GM19193 (cell line): ENCODE data around the gene MRGPRX2.

Experiments used
- POLR2A ChIP-seq: IDR thresholded peaks from 4 replicates; pipeline ENCODE4 v1.6.1; 2011; ENCODE audit not compliant: insufficient read depth, insufficient read length; ENCODE audit errors: extremely low read depth

MRGPRX2 gene

GRCh38 chr11:19079643-19080440, 19.3 kb upstream of the MRGPRX2 start:
- TF ChIP-seq POLR2A: no peak

GRCh38 chr11:19077965-19078364, 17.4 kb upstream of the MRGPRX2 start:
- TF ChIP-seq POLR2A: no peak

GRCh38 chr11:19076744-19077589, 16.4 kb upstream of the MRGPRX2 start:
- no peak for TF ChIP-seq POLR2A

GRCh38 chr11:19075636-19076035, 15.1 kb upstream of the MRGPRX2 start:
- TF ChIP-seq POLR2A: no peak

- TF ChIP-seq POLR2A: no peak
Observed at GRCh38 chr11:19073454-19074415, 13.2 kb upstream of the MRGPRX2 start.

GRCh38 chr11:19072464-19072863, 11.9 kb upstream of the MRGPRX2 start:
- TF ChIP-seq POLR2A: no peak

GRCh38 chr11:19071255-19071654, 10.7 kb upstream of the MRGPRX2 start:
- no peak for TF ChIP-seq POLR2A

- TF ChIP-seq POLR2A: no peak
Observed at GRCh38 chr11:19059833-19060232, 684 bp downstream of the MRGPRX2 start.

- no peak for TF ChIP-seq POLR2A
Observed at GRCh38 chr11:19055905-19056304, 4.6 kb downstream of the MRGPRX2 start.

- no peak for TF ChIP-seq POLR2A
Observed at GRCh38 chr11:19055016-19055415, 5.5 kb downstream of the MRGPRX2 start.

GRCh38 chr11:19053909-19054308, 6.6 kb downstream of the MRGPRX2 start:
- no peak for TF ChIP-seq POLR2A

GRCh38 chr11:19050281-19050680, 10.2 kb downstream of the MRGPRX2 start:
- no peak for TF ChIP-seq POLR2A

GRCh38 chr11:19049351-19049750, 11.2 kb downstream of the MRGPRX2 start:
- no peak for TF ChIP-seq POLR2A

- no peak for TF ChIP-seq POLR2A
Observed at GRCh38 chr11:19040051-19040450, 20.5 kb downstream of the MRGPRX2 start.

- no peak for TF ChIP-seq POLR2A
Observed at GRCh38 chr11:19039409-19039808, 21.1 kb downstream of the MRGPRX2 start.

- TF ChIP-seq POLR2A: no peak
Observed at GRCh38 chr11:19032990-19033389, 27.5 kb downstream of the MRGPRX2 start.
